SK-N-SH (cell line): Measurements from ENCODE around the gene FAT1. TPM values are rescaled to one million over a fixed set of nuclear protein-coding genes. Genes with fewer than 3 reads are reported as not detected.
A peak's percentile ranks its signal among the peaks of the same experiment; 100 is the strongest.

Experiments
- CTCF ChIA-PET: fragments of 300-600, 350-600 bp; formaldehyde crosslinking; extraction: SDS; loops from one replicate; lab custom pipeline; 2021; lab: Yijun Ruan, JAX
- POLR2A ChIA-PET: fragments of 350-600 bp; sonication (Branson Sonifier 250); formaldehyde crosslinking; extraction: SDS; loops from one replicate; lab custom pipeline; 2020; ENCODE audit warnings: antibody characterized with exemption, inconsistent platforms; lab: Yijun Ruan, JAX
- DNase-seq: peaks from one replicate; pipeline ENCODE4 v3.0.0; 2012
- H2AFZ ChIP-seq: fragments of 200-600 bp; sonication (generic); 2 replicates; pipeline ENCODE4 v1.8.1; 2016; ENCODE audit warnings: antibody characterized with exemption, mild to moderate bottlenecking, low read depth
- H3F3A ChIP-seq: fragments of 200-600 bp; sonication (generic); replicated peaks from 2 replicates; pipeline ENCODE3; 2016; ENCODE audit warnings: antibody characterized with exemption, mild to moderate bottlenecking; ENCODE audit not compliant: insufficient read depth
- H3K27ac ChIP-seq, 2 experiments: fragments of 200-500 bp in 1 of 2; fragments of 200-600 bp in 1 of 2; sonication (Bioruptor generic) in 1 of 2; sonication (generic), shearing (Covaris generic) in 1 of 2; 2 replicates each; pipeline versions ENCODE4 v1.5.1 to v1.6.1; 2014 to 2016; ENCODE audit warnings: low read depth in 2 of 2, inconsistent platforms in 1 of 2, low read length in 1 of 2, mild to moderate bottlenecking in 1 of 2, mixed read lengths in 1 of 2
- H3K27me3 ChIP-seq: fragments of 200-600 bp; sonication (generic), shearing (Covaris generic); 2 replicates; pipeline ENCODE4 v1.6.1; 2016; ENCODE audit warnings: mixed run types; ENCODE audit not compliant: insufficient read depth
- H3K36me3 ChIP-seq, 2 experiments: fragments of 200-500 bp in 1 of 2; fragments of 200-600 bp in 1 of 2; sonication (Bioruptor generic) in 1 of 2; sonication (generic) in 1 of 2; replicated peaks in 1 of 2; 2 replicates each; pipeline versions ENCODE3 to v1.5.1; 2014 to 2016; ENCODE audit warnings: low read length in 1 of 2, mild to moderate bottlenecking in 1 of 2; ENCODE audit not compliant: insufficient read depth in 2 of 2, control insufficient read depth in 1 of 2
- H3K4me1 ChIP-seq, 2 experiments: fragments of 200-500 bp in 1 of 2; fragments of 200-600 bp in 1 of 2; sonication (Bioruptor generic) in 1 of 2; sonication (generic), shearing (Covaris generic) in 1 of 2; 2 replicates each; pipeline versions ENCODE4 v1.5.1 to v1.6.1; 2014 to 2016; ENCODE audit warnings: low read depth in 1 of 2, low read length in 1 of 2, mixed run types in 1 of 2; ENCODE audit not compliant: insufficient read depth in 2 of 2, control insufficient read depth in 1 of 2
- H3K4me2 ChIP-seq: fragments of 200-600 bp; sonication (generic), shearing (Covaris generic); 2 replicates; pipeline ENCODE4 v1.6.1; 2017; ENCODE audit warnings: mixed run types
- H3K4me3 ChIP-seq, 2 experiments: fragments of 200-500 bp in 1 of 2; fragments of 200-600 bp in 1 of 2; sonication (Bioruptor generic) in 1 of 2; sonication (generic), shearing (Covaris generic) in 1 of 2; 2 replicates each; pipeline versions ENCODE4 v1.5.1 to v1.8.1; 2014 to 2016; ENCODE audit warnings: low read depth in 2 of 2, inconsistent platforms in 1 of 2, low read length in 1 of 2, mild to moderate bottlenecking in 1 of 2, mixed read lengths in 1 of 2, moderate library complexity in 1 of 2
- H3K79me2 ChIP-seq: fragments of 200-600 bp; sonication (generic); 2 replicates; pipeline ENCODE4 v1.8.1; 2017; ENCODE audit warnings: mild to moderate bottlenecking; ENCODE audit not compliant: insufficient read depth
- H3K9ac ChIP-seq: fragments of 200-600 bp; sonication (generic); 2 replicates; pipeline ENCODE4 v1.6.1; 2017; ENCODE audit warnings: mixed run types
- H3K9me2 ChIP-seq: fragments of 200-600 bp; sonication (generic); 2 replicates; pipeline ENCODE4 v1.6.1; 2017; ENCODE audit warnings: mixed run types
- H3K9me3 ChIP-seq: fragments of 200-600 bp; sonication (generic); 2 replicates; pipeline ENCODE4 v1.6.1; 2017; ENCODE audit warnings: mixed run types, mild to moderate bottlenecking, moderate library complexity
- H4K20me1 ChIP-seq: fragments of 200-600 bp; sonication (generic); 2 replicates; pipeline ENCODE4 v1.6.1; 2017; ENCODE audit warnings: mild to moderate bottlenecking, mixed run types; ENCODE audit not compliant: insufficient read depth
- CHD2 ChIP-seq: fragments of 150-350 bp; IDR thresholded peaks from 2 replicates; pipeline ENCODE4 v1.6.1; 2018; ENCODE audit warnings: low read length; ENCODE audit not compliant: partially characterized antibody
- CTCF ChIP-seq: fragments of 200-600 bp; sonication (generic); IDR thresholded peaks from 2 replicates; pipeline ENCODE4 v1.6.1; 2017; ENCODE audit warnings: antibody characterized with exemption, mild to moderate bottlenecking, moderate library complexity
- EP300 ChIP-seq, 2 experiments: IDR thresholded peaks; 2 replicates each; pipeline versions ENCODE4 v1.4.0 to v1.6.1; 2012; ENCODE audit warnings: borderline replicate concordance in 1 of 2, low read depth in 1 of 2, low read length in 1 of 2
- EZH2phosphoT487 ChIP-seq: fragments of 200-600 bp; sonication (generic); IDR thresholded peaks from 2 replicates; pipeline ENCODE4 v1.6.1; 2017; ENCODE audit warnings: low read depth, mixed run types, mild to moderate bottlenecking, antibody characterized with exemption, moderate library complexity, borderline replicate concordance
- FOSL2 ChIP-seq: IDR thresholded peaks from 2 replicates; pipeline ENCODE4 v1.4.0; 2012; ENCODE audit warnings: low read depth, mild to moderate bottlenecking, moderate library complexity, borderline replicate concordance
- GABPA ChIP-seq: IDR thresholded peaks from 2 replicates; pipeline ENCODE4 v1.4.0; 2012; ENCODE audit warnings: low read depth, mild to moderate bottlenecking
- GATA2 ChIP-seq: sonication (generic); formaldehyde crosslinking; IDR thresholded peaks from 2 replicates; pipeline ENCODE4 v1.5.0; 2020; ENCODE audit warnings: mild to moderate bottlenecking, missing genetic modification reagents
- JUND ChIP-seq: IDR thresholded peaks from 2 replicates; pipeline ENCODE4 v1.4.0; 2012
- MEF2A ChIP-seq: IDR thresholded peaks from 2 replicates; pipeline ENCODE4 v1.4.0; 2012; ENCODE audit warnings: low read depth, borderline replicate concordance
- MXI1 ChIP-seq: IDR thresholded peaks from 2 replicates; pipeline ENCODE4 v1.6.1; 2012; ENCODE audit warnings: mild to moderate bottlenecking, low read depth, low read length, improper control_type of control experiment
- NFIC ChIP-seq: IDR thresholded peaks from 2 replicates; pipeline ENCODE4 v1.4.0; 2012; ENCODE audit warnings: borderline replicate concordance
- NRF1 ChIP-seq: IDR thresholded peaks from 2 replicates; pipeline ENCODE4 v1.6.1; 2012; ENCODE audit warnings: low read depth, mild to moderate bottlenecking, low read length
- POLR2AphosphoS5 ChIP-seq: IDR thresholded peaks from 2 replicates; pipeline ENCODE4 v1.6.1; 2012; ENCODE audit warnings: low read depth, low read length
- RCOR1 ChIP-seq: fragments of 150-350 bp; IDR thresholded peaks from 2 replicates; pipeline ENCODE4 v1.6.1; 2017; ENCODE audit warnings: antibody characterized with exemption, low read length
- SIN3A ChIP-seq: IDR thresholded peaks from 2 replicates; pipeline ENCODE4 v1.6.1; 2012; ENCODE audit warnings: low read depth, mild to moderate bottlenecking, low read length, moderate library complexity, borderline replicate concordance
- SMC3 ChIP-seq: IDR thresholded peaks from 2 replicates; pipeline ENCODE4 v1.6.1; 2012; ENCODE audit warnings: low read depth, low read length, improper control_type of control experiment
- TCF12 ChIP-seq: IDR thresholded peaks from 2 replicates; pipeline ENCODE4 v1.4.0; 2012
- YY1 ChIP-seq: IDR thresholded peaks from 2 replicates; pipeline ENCODE4 v1.4.0; 2012; ENCODE audit warnings: low read depth, mild to moderate bottlenecking
- WGBS: methylation state at CpG from one replicate; pipeline ENCODE4 v1.1.6; 2017; ENCODE audit warnings: low lambda C conversion rate; 5-methylcytosine and 5-hydroxymethylcytosine counted together
- polyA plus RNA-seq, 3 experiments: library from polyadenylated mRNA; depleted of rRNA; stranded (reverse); fragments of >200 nt; gene quantifications; 2 replicates each; pipeline ENCODE4 v1.2.3, GENCODE V29; 2012
- TF ChIP-seq, protein P1 (sequence below): fragments of 150-350 bp; IDR thresholded peaks from 2 replicates; pipeline ENCODE4 v1.6.1; 2016; ENCODE audit warnings: mild to moderate bottlenecking, low read depth, low read length
- TF ChIP-seq, protein P2 (sequence below): IDR thresholded peaks from 2 replicates; pipeline ENCODE4 v1.4.0; 2012; ENCODE audit warnings: low read depth, borderline replicate concordance

Gene FAT1
- polyA plus RNA-seq, 1 of the 3 experiments (the other 2 are of a cell fraction), result 41.3 TPM

GRCh38 chr4:186570193-186570996 is 153.3 kb downstream of the FAT1 start:
- no peaks in the 10 kb centered on the region for H3K36me3 ChIP-seq
- DNase-seq, result no peak
- TF ChIP-seq NFIC (no peak), GABPA (no peak), GATA2 (CRISPR knock-in tag) (no peak), MXI1 (no peak), TCF12 (no peak), JUND (no peak), EZH2phosphoT487 (no peak), RCOR1 (no peak), CHD2 (no peak), NRF1 (no peak)
- TF ChIP-seq, protein P1, sequence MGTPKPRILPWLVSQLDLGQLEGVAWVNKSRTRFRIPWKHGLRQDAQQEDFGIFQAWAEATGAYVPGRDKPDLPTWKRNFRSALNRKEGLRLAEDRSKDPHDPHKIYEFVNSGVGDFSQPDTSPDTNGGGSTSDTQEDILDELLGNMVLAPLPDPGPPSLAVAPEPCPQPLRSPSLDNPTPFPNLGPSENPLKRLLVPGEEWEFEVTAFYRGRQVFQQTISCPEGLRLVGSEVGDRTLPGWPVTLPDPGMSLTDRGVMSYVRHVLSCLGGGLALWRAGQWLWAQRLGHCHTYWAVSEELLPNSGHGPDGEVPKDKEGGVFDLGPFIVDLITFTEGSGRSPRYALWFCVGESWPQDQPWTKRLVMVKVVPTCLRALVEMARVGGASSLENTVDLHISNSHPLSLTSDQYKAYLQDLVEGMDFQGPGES, result no peak
- TF ChIP-seq, protein P2, sequence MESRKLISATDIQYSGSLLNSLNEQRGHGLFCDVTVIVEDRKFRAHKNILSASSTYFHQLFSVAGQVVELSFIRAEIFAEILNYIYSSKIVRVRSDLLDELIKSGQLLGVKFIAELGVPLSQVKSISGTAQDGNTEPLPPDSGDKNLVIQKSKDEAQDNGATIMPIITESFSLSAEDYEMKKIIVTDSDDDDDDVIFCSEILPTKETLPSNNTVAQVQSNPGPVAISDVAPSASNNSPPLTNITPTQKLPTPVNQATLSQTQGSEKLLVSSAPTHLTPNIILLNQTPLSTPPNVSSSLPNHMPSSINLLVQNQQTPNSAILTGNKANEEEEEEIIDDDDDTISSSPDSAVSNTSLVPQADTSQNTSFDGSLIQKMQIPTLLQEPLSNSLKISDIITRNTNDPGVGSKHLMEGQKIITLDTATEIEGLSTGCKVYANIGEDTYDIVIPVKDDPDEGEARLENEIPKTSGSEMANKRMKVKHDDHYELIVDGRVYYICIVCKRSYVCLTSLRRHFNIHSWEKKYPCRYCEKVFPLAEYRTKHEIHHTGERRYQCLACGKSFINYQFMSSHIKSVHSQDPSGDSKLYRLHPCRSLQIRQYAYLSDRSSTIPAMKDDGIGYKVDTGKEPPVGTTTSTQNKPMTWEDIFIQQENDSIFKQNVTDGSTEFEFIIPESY, result no peak
- TF ChIP-seq, all 33 proteins: peak for 0
- no peaks in the 10 kb centered on the region for H3F3A ChIP-seq
- 34% methylated on average over 23 of the region's 23 CpGs for WGBS
- H3K27me3 ChIP-seq, result no peaks in the 10 kb centered on the region; the same call in 1 of the 2 replicates
- peak overlapping the region in 1 of 2 experiments; percentile 35; a peak in 1 of 4 replicates for H3K4me3 ChIP-seq
- CTCF ChIA-PET, result interaction anchor here (1.0 kb wide), 1 partner anchor 17 kb away, joined by 4 read pairs; no protein-coding TSS in a partner anchor
- H3K79me2 ChIP-seq, result no peaks in the 10 kb centered on the region
- H2AFZ ChIP-seq, result no peak overlapping the region
- no peaks in the 10 kb centered on the region for H3K4me1 ChIP-seq
- no peaks in the 10 kb centered on the region for H4K20me1 ChIP-seq
- no peak overlapping the region for H3K27ac ChIP-seq
- H3K9me3 ChIP-seq, result no peaks in the 10 kb centered on the region
- peak overlapping the region; percentile 50; the same call in 1 of the 2 replicates for H3K4me2 ChIP-seq
- POLR2A ChIA-PET, result no interaction called here
- H3K9ac ChIP-seq, result no peak overlapping the region
- no peaks in the 10 kb centered on the region for H3K9me2 ChIP-seq

DNA sequence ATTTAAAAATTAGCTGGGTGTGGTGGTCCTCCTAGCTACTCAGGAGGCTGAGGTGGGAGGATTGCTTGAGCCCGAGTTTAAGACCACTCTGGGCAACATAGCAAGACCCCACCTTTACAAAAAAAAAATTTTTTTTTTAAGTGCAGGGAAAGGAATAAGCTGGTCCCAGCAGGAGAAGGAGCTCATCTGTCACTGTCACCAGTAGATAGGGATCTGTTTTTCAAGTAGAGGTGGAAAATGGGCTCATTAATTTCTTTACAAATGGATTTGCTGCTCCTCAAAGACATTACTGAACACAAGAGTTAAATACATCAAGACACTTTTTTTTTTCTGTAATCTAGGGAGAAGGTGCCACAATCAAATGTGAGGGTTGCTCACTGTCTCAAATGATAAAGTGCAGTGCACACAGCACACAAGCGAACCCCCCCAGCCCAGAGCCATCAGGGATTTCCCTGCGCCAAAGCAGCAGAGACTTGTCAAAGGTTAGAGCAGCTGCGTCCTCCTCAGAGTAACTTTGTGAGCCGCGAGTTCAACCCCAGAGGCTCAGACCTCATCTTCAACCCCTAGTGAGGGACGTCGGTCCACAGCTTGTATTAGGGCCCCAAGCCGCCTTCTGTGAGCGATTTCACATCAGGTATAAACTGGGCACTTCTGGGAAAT is 154.0 kb downstream of the FAT1 start:
- Histone ChIP-seq H3K9me3 (no peaks in the 10 kb centered on the region), H2AFZ (no peak overlapping the region), H4K20me1 (no peaks in the 10 kb centered on the region), H3K27ac (no peak overlapping the region), H3K4me2 (peak overlapping the region; percentile 50; the same call in 1 of the 2 replicates), H3K9ac (no peak overlapping the region), H3K9me2 (no peaks in the 10 kb centered on the region), H3K27me3 (no peaks in the 10 kb centered on the region; the same call in 1 of the 2 replicates), H3F3A (no peaks in the 10 kb centered on the region), H3K36me3 (no peaks in the 10 kb centered on the region), H3K79me2 (no peaks in the 10 kb centered on the region), H3K4me1 (no peaks in the 10 kb centered on the region), H3K4me3 (peak overlapping the region in 1 of 2 experiments; percentile 35; a peak in 1 of 4 replicates)
- 54% methylated on average over 7 of the region's 10 CpGs for WGBS
- ChIA-PET CTCF (interaction anchor here (1.0 kb wide), 1 partner anchor 18 kb away, joined by 4 read pairs; no protein-coding TSS in a partner anchor), POLR2A (no interaction called here)
- no peak for DNase-seq
- TF ChIP-seq POLR2AphosphoS5, result no peak
- TF ChIP-seq CTCF, result no peak
- TF ChIP-seq SMC3, result no peak
- no peak for TF ChIP-seq SIN3A
- no peak for TF ChIP-seq YY1
- no peak for TF ChIP-seq MEF2A
- TF ChIP-seq EP300 (IDR thresholded peaks at IDR 0.05; ENCODE audit: borderline replicate concordance in 1 of 2, low read depth in 1 of 2, low read length in 1 of 2), result no peak
- TF ChIP-seq FOSL2, result no peak
- no peak for TF ChIP-seq TCF12
- TF ChIP-seq NRF1, result no peak
- TF ChIP-seq GATA2 (CRISPR knock-in tag), result no peak
